Measurements from ENCODE around the gene HEATR5B.

DNA sequence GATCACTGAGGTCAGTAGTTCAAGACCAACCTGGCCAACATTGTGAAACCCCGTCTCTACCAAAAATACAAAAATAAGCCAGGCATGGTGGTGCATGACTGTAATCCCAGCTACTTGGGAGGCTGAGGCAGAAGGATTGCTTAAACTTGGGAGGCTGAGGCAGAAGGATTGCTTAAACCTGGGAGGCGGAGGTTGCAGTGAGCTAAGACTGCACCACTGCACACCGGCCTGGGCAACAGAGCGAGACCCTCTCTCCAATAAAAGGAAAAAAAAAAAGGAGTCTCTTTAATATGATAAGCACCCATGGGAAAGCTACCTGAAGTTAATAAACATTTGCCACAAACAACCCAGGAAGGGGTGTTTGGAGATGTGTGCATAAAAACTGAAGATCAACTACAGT is 120.4 kb downstream of the HEATR5B start:
- TF ChIP-seq, protein P1, sequence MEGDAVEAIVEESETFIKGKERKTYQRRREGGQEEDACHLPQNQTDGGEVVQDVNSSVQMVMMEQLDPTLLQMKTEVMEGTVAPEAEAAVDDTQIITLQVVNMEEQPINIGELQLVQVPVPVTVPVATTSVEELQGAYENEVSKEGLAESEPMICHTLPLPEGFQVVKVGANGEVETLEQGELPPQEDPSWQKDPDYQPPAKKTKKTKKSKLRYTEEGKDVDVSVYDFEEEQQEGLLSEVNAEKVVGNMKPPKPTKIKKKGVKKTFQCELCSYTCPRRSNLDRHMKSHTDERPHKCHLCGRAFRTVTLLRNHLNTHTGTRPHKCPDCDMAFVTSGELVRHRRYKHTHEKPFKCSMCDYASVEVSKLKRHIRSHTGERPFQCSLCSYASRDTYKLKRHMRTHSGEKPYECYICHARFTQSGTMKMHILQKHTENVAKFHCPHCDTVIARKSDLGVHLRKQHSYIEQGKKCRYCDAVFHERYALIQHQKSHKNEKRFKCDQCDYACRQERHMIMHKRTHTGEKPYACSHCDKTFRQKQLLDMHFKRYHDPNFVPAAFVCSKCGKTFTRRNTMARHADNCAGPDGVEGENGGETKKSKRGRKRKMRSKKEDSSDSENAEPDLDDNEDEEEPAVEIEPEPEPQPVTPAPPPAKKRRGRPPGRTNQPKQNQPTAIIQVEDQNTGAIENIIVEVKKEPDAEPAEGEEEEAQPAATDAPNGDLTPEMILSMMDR (IDR thresholded peaks at IDR 0.05) = no peak
- no peak for TF ChIP-seq POLR2A (IDR thresholded peaks at IDR 0.05)
